22Rv1 (cell line): ENCODE results near the gene MGRN1.

Source experiments
- CTCF ChIP-seq: fragments of 450-650 bp; IDR thresholded peaks from 2 replicates; pipeline ENCODE4 v1.5.1; 2017; ENCODE audit warnings: mild to moderate bottlenecking
- ZFX ChIP-seq: fragments of 450-650 bp; IDR thresholded peaks from 2 replicates; pipeline ENCODE4 v1.6.1; 2017; ENCODE audit warnings: antibody characterized with exemption, borderline replicate concordance

- no peak for TF ChIP-seq CTCF
- no peak for TF ChIP-seq ZFX
Observed at GRCh38 chr16:4647644-4647980, 23.0 kb downstream of the MGRN1 start.
